HG03432 (cell line): ENCODE measurements around the gene MEIS2.

Source experiments
- ATAC-seq: cut with Tn5 transposase; IDR thresholded peaks from one replicate; pipeline ENCODE4 v1.9.1; 2021; ENCODE audit warnings: mild to moderate bottlenecking, moderate library complexity; ENCODE audit not compliant: unreplicated experiment

The MEIS2 gene

GRCh38 chr15:37100109-37100965 lies at the start of gene MEIS2:
Gene MEIS2, minus strand, starts transcription at chr15:37100549. Its CDS starts 1,083 bp downstream, at chr15:37099466.
- ATAC-seq: peak; percentile 36

DNA sequence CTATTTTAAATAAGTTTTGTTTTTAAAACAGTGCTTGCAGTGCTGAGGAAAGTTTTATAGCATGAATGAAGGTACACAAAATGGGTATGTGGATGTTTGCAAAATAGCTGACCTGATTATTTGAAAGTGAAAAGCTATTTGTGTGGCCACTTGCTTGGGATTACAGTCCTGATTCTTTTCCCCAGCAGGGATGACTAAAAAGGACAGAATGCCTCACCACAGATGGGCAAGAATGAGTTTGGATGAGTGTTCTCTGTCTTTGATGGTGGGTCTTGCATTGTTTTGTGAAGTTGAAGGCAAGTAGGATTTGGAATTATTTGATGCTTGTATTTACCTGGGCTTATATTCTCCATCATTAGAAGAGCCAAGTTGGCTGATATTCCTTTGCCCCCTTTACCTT lies 48.8 kb upstream of the MEIS2 start:
- no peak for ATAC-seq

- ATAC-seq: no peak
These were observed 48.4 kb upstream of the MEIS2 start for GRCh38 chr15:37148714-37149113.

GRCh38 chr15:37143351-37143750 lies 43.0 kb upstream of the MEIS2 start:
- no peak for ATAC-seq

GRCh38 chr15:37142371-37142770 lies 42.0 kb upstream of the MEIS2 start:
- no peak for ATAC-seq

DNA sequence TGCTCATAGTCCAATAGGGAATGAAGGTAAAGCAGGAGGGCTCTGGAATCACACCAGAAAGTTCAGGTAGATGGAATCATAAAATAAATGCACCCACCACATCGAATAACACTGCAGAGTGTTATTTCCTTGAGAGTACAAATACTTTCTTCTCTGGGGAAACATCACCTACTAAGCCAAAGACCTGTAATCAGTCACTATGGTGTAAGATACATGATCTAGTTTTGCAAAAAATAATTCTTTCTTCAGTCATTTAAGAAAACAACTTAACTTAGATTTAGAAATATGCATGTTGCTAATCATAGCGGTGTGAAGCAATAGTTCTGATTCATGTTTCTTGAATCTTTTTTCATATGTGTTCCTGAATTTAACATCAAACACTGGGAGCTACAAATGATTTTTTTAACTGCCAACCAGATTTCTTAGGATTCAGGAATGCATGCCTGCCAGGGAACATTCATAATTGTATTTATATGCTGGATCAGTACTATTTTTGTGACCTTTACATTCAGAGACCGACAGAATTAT lies 40.2 kb upstream of the MEIS2 start:
- no peak for ATAC-seq

GRCh38 chr15:37138591-37139215 lies 38.4 kb upstream of the MEIS2 start:
- no peak for ATAC-seq

- no peak for ATAC-seq
These were observed 36.9 kb upstream of the MEIS2 start for GRCh38 chr15:37137221-37137620.

DNA sequence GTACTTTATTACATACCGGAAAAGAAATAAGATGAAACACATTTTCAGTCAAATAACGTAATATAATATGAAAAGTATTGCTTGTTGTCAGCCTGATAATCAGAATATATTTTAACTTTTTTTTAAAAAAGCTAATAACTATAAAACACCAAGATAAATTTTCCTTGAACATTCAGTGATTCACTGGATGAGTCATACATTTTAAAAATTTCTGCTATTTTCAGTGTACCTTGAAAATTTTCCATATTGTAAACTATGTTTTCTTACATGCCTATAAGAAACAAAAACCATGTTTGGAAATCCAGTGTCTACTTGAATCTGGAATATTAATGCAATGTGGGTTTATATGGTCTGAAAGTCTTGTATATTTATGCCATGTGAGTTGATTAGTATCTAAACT lies 36.3 kb upstream of the MEIS2 start:
- no peak for ATAC-seq

- peak; percentile 82 for ATAC-seq
These were observed 34.9 kb upstream of the MEIS2 start for GRCh38 chr15:37135225-37135624.

- peak; percentile 48 for ATAC-seq
These were observed 34.4 kb upstream of the MEIS2 start for GRCh38 chr15:37134699-37135131.

DNA sequence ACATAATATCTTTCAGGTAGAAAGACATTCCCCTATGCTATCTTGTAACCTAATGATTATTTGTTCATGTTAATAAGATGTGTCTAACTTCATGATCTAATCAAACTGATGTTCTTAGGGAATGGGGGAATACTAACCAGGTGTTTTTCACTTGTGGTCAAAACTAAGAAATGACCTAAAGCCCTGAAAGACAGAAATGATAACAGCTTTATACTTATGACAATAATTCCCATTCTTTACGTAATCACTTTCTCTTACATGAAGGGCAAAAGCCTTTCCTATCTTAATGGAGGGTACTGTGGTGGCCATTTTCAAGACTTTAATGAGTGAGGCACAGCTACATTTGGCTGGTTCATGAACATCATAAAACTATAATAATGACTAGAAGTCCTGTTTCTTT lies 33.9 kb upstream of the MEIS2 start:
- ATAC-seq: no peak

DNA sequence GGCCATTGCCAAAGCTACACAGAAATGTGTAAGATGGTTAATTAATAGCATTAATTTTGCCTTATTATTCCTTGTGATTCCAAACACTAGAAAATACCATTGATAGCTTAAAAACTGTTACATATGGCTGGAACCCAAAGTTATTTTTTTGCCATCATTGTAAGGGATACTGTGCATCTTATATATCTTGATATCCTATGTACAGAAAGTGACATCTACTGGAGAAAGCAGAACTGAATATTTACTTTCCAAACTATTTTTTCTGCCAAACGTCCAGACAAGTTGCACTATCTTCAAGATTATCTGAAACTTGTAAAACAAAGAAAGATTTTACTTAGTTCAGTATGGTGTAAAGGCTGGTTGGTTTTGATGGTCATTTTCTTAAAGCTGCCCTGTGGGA lies 33.3 kb upstream of the MEIS2 start:
- no peak for ATAC-seq

DNA sequence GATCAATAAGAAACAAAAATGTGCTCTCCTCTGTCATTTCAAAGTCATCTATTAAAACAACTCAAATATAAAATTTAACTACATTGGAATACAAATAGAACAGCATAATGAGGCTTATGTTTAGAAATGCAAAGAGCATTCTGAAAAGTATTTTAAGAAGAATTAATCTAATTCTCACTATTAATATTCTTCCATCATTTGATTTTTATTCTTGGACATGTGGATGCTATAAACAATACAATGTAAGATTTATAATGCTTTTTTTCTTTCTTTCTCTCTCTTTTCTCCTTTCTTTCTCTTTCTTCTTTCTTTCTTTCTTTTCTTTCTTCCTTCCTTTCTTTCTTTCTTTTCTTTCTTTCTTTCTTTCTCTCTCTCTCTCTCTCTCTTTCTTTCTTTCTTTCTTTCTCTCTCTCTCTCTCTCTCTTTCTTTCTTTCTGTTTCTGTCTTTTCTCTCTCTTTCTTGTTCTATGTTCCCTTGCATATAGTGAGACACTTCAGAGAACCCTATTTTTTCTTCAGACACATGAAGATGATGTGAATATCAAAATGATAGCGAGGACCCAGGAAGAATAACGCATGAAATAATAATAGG lies 32.6 kb upstream of the MEIS2 start:
- ATAC-seq: no peak

DNA sequence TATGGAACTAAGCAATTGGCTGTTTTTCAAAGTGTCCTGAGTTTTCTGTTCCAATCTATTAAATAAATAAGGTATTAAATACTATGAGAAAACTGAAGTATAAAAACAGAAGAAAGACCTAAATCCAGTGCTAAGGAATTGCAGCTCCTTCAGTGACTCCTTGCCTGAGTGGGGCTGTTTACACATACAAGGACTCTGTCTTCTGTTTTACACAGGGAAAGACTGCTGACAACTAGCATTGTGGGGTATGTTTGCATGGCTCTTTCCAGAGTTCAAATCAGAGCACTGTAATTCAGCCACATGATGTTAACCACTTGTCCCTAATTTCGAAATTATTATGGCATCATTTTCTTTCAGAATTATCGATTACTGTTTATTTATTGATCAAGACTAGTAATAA lies 31.3 kb upstream of the MEIS2 start:
- ATAC-seq: no peak

DNA sequence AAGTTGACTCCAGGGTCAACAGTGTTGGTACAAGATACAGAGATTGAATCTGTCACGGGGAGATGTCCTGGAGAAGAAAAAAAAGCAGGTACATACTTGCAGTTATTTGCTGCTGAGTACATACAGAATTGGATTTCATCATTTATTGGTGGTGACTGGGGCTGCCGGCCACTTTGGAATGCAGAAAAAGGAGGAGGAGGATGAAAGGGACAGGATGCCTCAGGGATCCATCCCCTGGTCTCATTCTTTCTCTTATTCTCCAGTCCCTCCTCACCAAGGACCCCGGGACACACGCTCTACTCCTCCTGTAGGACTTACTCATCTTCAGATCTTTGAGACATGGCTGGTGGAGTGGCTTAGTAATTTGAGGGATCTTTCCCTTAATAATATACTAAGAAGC lies 30.0 kb upstream of the MEIS2 start:
- no peak for ATAC-seq

DNA sequence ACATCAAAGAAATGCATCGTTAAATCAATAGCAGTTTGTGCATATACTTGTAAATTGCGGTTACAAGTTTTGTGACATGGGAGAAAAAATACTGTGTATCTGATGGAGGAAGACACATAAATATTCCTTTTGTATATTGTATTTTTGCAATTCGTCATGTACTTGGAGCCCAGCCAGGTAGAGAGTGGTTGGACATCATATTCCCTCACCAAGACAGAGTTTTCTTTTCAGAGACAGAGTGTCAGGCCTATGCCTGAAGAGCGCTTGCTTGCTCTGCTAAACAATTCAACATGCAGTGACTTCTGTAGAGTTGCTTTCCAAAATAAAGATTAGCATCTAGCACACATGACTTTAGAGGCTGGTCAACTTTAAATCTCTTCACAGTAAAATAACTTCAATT lies 24.8 kb upstream of the MEIS2 start:
- no peak for ATAC-seq

GRCh38 chr15:37124331-37124730 lies 24.0 kb upstream of the MEIS2 start:
- ATAC-seq: no peak

DNA sequence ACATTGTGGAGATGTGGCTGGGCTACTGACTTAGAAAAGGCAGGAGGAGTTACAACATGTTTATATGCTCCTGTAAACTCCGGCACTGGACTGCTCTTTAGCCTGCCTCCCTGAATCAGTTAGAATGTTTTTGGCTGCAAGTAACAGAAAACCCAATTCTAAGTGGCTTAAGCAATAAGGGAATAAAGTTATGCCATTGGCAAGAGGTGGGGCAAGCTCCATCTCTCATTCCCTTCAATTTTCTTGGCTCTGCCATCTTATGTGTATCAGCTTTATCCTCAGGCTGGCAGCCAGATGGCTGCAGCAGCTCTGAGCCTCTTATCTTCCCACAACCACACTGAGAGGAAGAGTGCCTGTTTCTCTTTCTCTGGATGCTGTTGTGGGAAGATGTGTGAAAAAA lies 22.4 kb upstream of the MEIS2 start:
- ATAC-seq: no peak

- no peak for ATAC-seq
These were observed 21.1 kb upstream of the MEIS2 start for GRCh38 chr15:37121492-37121891.

- ATAC-seq: no peak
These were observed 16.7 kb upstream of the MEIS2 start for GRCh38 chr15:37117030-37117429.

- ATAC-seq: no peak
These were observed 15.2 kb upstream of the MEIS2 start for GRCh38 chr15:37115538-37115937.
